ENCODE data around the gene PRKCD.

Gene PRKCD

GRCh38 chr3:53171827-53172505, 11.0 kb downstream of the PRKCD start:
- no peak for DNase-seq

GRCh38 chr3:53173107-53173506, 12.1 kb downstream of the PRKCD start:
- no peak for DNase-seq

DNA sequence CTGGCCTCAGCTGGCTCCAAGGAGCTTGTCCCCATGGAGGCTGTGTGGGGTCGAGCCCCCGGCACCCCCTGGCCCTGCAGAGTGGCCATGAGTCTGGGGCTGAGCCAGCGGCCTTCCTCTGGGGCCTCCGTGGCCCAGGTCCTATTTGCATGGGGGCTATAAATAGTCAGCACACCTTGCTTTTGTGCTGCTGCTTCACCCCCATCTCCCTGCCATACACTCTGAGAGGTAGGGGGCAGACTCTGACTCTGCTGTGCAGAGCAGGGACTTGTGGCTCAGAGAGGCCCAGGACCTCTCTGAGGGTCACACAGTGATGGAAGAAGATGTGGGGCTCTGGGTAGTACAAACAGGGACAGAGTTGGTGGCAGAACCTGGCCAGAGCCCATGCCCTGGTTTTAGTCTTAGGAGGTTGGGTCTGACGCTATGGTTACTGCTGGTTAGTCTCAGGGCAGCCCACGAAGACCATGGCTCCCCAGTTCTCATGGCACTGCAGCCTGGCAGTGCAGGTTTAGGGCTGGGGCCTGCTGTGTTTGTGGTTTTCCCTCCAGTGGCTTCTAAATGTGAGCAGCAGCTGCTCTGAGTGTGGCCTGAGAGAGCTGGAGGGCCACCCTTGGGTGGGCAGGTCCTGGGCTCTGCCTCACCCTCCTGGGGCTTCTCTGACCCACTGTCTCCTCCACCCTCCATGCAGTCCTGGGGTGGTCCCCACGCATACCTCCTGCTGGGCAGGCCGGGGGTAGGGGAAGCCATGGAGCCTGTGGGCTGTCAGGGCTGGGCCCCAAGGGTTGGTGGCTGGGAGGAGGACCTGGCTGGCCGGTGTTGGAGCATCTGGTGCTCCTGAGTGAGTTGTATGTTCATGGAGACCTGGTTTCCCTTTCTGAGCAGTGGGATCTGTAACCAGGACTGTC, 13.6 kb downstream of the PRKCD start:
- DNase-seq: no peak

DNA sequence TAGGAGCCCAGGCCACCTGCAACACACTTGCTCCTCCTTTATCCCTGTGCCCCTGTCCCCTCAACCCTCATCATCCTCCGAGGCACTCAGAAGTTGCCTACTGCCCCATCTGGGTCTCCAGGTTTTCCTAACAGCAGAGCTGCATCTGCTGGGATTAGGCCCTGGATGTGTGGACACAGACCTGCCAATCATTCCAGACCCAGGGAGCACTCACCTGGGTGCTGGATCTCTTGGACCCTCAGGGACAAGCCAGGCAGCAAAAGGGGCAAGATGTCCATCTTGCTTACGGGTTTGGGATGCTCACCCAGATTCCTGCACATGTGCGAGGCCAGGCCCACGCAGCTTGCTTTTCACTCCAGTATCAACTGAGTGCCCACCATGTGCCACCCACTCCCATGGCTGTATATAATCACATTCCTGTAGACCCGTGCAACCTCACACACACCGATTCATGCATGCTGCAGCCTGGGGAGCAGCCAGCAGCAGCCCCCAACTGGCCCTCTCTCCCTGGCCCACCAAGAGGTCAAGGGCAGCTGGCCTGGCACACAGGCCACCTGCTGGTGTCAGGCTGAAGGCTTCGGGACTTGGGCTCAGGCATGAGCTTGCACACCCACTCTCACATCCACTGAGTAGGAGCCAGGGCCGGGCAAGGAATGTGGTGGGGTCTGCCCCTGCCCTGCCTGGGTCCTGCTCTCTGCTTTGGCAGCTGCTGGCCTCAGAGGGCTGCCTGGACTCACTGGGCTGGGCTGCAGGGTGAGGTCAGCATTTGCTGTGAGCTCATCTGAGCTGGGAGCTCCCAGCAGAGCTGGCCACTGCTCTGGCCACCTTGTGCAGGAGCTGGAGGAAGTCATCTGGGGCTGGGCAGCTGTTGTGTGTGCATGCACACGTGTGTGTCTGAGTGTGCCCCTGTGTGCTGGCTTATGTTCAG, 14.9 kb downstream of the PRKCD start:
- no peak for DNase-seq

DNA sequence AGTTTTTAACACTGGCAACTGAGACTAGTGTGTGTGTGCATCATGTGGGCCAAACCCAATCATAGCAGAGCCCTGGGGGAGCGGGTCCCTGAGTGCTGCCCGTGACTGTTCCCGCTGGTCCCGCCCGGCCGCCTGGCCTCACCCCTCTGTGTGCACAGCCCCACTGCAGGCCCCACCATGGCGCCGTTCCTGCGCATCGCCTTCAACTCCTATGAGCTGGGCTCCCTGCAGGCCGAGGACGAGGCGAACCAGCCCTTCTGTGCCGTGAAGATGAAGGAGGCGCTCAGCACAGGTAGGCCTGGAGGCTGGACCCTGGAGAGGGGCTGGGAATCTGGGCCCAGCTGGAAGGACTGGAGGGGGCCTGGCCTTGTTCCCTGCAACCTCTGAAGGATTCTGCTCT, 17.2 kb downstream of the PRKCD start:
- DNase-seq: no peak

DNA sequence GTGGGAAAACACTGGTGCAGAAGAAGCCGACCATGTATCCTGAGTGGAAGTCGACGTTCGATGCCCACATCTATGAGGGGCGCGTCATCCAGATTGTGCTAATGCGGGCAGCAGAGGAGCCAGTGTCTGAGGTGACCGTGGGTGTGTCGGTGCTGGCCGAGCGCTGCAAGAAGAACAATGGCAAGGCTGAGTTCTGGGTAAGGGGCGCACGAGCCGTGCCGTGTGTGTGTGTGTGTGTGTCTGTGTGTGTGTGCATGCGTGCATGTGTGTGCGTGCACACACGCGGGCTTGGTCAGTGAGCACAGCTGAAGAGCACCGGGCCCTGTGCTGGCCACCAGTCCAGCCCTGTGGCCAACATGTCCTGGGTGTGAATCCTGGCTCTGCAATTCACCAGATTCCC, 18.6 kb downstream of the PRKCD start:
- no peak for DNase-seq

GRCh38 chr3:53180305-53181023, 19.5 kb downstream of the PRKCD start:
- no peak for DNase-seq

GRCh38 chr3:53181024-53181371, 20.0 kb downstream of the PRKCD start:
- DNase-seq: no peak

DNA sequence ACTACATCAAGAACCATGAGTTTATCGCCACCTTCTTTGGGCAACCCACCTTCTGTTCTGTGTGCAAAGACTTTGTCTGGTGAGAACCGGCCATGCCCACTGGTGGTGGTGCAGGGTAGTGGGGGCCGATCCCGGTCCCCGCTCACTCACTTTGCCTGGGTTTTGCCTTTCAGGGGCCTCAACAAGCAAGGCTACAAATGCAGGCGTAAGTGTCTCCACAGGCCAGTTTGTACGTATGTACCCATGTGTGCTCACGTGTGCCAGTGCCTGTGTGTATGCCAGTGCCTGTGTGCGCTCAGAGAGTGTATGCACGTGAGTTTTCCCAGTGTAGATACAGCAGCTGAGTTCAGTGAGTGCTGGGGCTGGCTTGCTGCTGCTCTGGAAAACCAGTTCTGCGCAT, 20.5 kb downstream of the PRKCD start:
- DNase-seq: no peak

DNA sequence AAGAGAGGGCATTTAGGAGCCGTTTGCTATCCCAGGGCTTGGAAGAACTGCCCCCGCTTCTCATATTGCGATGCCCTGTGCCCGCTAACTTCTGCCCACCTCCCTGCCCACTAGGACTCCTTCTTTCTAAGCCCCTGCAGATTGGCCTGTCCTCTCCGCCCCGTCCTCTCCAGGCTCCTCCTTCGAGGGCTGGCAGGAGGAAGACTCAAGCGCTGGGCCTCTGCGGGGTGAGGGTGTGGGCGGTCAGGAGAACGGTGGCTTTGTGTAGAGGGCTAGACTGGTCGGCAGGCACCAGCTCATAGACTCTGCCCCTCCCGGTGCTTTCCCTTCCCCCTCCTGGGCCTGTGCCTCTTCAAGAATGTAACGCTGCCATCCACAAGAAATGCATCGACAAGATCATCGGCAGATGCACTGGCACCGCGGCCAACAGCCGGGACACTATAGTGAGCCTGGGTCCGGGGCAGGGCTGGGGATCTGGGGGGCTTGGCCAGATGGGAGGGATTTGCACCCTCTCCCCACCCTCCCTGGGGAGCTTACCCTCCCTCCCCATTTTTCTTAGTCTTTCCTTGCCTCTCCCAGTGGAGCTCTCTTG, 21.9 kb downstream of the PRKCD start:
- DNase-seq: no peak

GRCh38 chr3:53183514-53183913, 22.5 kb downstream of the PRKCD start:
- no peak for DNase-seq

- DNase-seq: no peak
These were observed 23.7 kb downstream of the PRKCD start for GRCh38 chr3:53184701-53185100.

DNA sequence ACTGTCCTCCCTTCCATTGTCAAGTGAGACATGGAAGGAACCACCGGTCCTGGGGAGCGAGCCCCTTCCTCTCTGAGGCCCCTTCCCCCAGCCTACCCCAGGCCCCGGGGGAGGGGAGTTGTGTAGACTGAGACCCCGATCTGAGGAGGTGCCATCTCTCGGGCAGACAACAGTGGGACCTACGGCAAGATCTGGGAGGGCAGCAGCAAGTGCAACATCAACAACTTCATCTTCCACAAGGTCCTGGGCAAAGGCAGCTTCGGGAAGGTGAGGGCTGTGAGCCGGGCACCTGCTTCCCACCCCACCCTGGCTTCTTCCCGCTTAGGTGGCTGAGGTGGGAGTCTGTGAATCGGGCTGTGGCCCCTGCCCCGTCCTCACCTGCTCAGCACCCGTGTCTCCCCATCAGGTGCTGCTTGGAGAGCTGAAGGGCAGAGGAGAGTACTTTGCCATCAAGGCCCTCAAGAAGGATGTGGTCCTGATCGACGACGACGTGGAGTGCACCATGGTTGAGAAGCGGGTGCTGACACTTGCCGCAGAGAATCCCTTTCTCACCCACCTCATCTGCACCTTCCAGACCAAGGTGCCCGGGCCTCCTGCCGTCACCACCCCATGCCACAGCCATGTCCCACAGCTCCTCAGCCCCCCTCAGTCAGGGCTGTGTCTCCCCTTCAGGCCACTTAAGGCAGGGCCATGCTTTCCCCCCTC, 24.9 kb downstream of the PRKCD start:
- DNase-seq: no peak

GRCh38 chr3:53186726-53187125, 25.7 kb downstream of the PRKCD start:
- DNase-seq: no peak

DNA sequence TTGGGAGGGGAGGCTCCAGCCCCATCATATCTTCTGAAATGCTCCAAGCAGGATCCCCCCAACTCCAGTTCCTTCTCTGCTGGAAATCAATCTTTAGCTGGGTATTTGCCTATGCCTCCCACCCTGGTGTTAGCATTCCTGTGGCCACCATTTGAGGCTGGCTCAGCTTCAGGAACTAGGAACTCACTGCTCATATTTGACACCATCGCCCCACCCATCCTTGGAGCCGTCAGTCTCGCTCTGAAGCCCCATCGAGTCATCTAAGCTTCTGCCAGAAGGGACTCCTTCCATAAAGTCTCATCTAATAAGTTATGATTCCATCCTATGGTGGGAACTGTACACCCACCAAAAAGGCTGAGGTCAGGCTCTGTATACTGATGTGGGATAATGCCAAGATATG, 26.4 kb downstream of the PRKCD start:
- DNase-seq: no peak

- no peak for DNase-seq
These were observed 27.2 kb downstream of the PRKCD start for GRCh38 chr3:53188136-53188685.

DNA sequence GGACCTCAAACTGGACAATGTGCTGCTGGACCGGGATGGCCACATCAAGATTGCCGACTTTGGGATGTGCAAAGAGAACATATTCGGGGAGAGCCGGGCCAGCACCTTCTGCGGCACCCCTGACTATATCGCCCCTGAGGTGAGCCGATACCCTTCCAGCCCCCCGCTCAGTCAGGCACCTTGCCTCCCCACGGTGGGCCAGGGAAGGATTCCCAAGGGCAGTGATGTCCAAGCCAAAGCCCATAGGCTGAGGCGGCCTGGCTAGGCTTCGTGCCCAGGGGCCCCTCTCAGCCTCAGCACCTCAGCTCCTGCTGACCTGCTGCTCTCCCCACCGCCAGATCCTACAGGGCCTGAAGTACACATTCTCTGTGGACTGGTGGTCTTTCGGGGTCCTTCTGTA, 27.7 kb downstream of the PRKCD start:
- DNase-seq: no peak

DNA sequence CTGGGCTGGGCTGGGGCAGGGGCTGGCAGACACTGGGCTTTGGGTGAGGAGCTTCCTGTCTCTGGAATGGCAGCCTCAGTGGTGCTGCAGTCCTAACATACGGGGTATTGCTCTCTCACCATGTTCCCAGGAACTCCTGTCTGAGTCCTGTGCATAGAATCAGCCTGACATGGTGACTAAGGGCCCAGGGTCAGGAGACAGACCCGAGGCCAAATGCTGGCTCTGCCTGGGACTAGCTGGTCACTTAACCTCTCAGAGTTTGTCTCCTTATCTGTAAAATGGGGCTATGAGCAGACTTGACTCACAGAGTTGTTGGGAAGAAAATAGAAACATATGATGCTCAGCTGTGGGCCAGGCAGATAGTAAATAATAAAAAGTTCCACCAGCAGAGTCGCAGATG, 28.3 kb downstream of the PRKCD start:
- no peak for DNase-seq

- no peak for DNase-seq
These were observed 29.6 kb downstream of the PRKCD start for GRCh38 chr3:53190659-53191058.

DNA sequence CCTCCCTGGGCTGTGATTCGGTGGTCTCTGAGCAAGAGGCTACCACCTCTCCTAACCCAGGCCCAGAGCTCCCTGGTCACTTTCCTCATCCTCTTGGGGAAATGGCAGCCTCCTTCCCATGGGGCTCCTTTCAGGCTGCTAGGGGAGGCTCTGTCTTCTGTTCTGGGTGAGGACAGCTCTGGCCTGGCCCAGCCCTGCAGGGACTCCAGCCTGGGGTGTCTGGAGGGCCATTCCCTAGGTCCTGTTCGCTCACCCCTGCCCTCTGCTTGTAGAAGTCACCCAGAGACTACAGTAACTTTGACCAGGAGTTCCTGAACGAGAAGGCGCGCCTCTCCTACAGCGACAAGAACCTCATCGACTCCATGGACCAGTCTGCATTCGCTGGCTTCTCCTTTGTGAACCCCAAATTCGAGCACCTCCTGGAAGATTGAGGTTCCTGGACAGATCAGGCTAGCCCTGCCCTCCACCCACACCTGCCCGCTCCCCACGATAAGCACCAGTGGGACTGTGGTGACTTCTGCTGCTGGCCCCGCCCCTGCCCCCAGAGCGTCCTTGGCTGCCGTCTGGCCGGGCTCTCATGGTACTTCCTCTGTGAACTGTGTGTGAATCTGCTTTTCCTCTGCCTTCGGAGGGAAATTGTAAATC, 30.9 kb downstream of the PRKCD start:
- DNase-seq: no peak

GRCh38 chr3:53192608-53193007, 31.6 kb downstream of the PRKCD start:
- DNase-seq: no peak

All from activated T-cell treated with anti-CD3 and anti-CD28 coated beads for 4 hours (primary cell).